Panc1 (cell line): Measurements from ENCODE around the gene KRTAP9-2. TPM values are rescaled to one million over a fixed set of nuclear protein-coding genes. Genes with fewer than 3 reads are reported as not detected.
A peak's percentile ranks its signal among the peaks of the same experiment; 100 is the strongest.

Experiments used
- ATAC-seq: fragments of 200-7000 bp; cut with Tn5 transposase; 2 replicates; pipeline ENCODE4 v1.9.1; 2020; ENCODE audit warnings: mild to moderate bottlenecking, moderate library complexity
- BruUV-seq: library from RNA; stranded (reverse); fragments of 400-500 nt; replicated peaks from 2 replicates; lab custom pipeline; 2021; lab: Mats Ljungman, UMichigan
- CTCF ChIA-PET: fragments of 300-600 bp; sonication (Branson Sonifier 250); formaldehyde crosslinking; loops from one replicate; lab custom pipeline; 2022; ENCODE audit warnings: antibody characterized with exemption; lab: Charles Lee
- POLR2A ChIA-PET: fragments of 300-600 bp; sonication (Branson Sonifier 250); formaldehyde crosslinking; loops from one replicate; lab custom pipeline; 2022; ENCODE audit warnings: antibody characterized with exemption; lab: Charles Lee
- DNase-seq: peaks from one replicate; pipeline ENCODE4 v3.0.0-alpha.2; 2010; ENCODE audit warnings: low read depth, low spot score
- H3K27ac ChIP-seq: 2 replicates; pipeline ENCODE4 v1.5.1; 2011; ENCODE audit warnings: mild to moderate bottlenecking, low read length, inconsistent platforms
- H3K27me3 ChIP-seq: fragments of 200-500 bp; sonication (Bioruptor generic); 2 replicates; pipeline ENCODE4 v1.6.0; 2014; ENCODE audit warnings: low read length, inconsistent platforms; ENCODE audit not compliant: control insufficient read depth, insufficient read depth
- H3K36me3 ChIP-seq: fragments of 200-500 bp; sonication (Bioruptor generic); 2 replicates; pipeline ENCODE4 v1.5.1; 2014; ENCODE audit warnings: inconsistent platforms, mild to moderate bottlenecking, low read length, moderate library complexity; ENCODE audit not compliant: control insufficient read depth, insufficient read depth
- H3K4me1 ChIP-seq: 2 replicates; pipeline ENCODE4 v1.5.1; 2011; ENCODE audit warnings: inconsistent platforms, mild to moderate bottlenecking, low read length, moderate library complexity; ENCODE audit not compliant: control insufficient read depth, insufficient read depth
- H3K4me3 ChIP-seq, 2 experiments: 2 replicates each; pipeline ENCODE4 v1.5.1; 2011 to 2012; ENCODE audit warnings: low read depth in 2 of 2, low read length in 2 of 2, mild to moderate bottlenecking in 2 of 2, inconsistent platforms in 1 of 2, moderate library complexity in 1 of 2
- H3K9me3 ChIP-seq: fragments of 200-500 bp; sonication (Bioruptor generic); 2 replicates; pipeline ENCODE4 v1.5.1; 2014; ENCODE audit warnings: low read depth, mild to moderate bottlenecking, inconsistent platforms, low read length, moderate library complexity; ENCODE audit not compliant: control insufficient read depth, insufficient read depth
- POLR2AphosphoS5 ChIP-seq: IDR thresholded peaks from 2 replicates; pipeline ENCODE4 v1.6.1; 2012; ENCODE audit warnings: mild to moderate bottlenecking, low read depth, low read length, moderate library complexity
- SIN3A ChIP-seq: IDR thresholded peaks from 2 replicates; pipeline ENCODE4 v1.6.1; 2012; ENCODE audit warnings: low read depth, mild to moderate bottlenecking, low read length, moderate library complexity, borderline replicate concordance; ENCODE audit not compliant: insufficient read depth
- TCF7L2 ChIP-seq: IDR thresholded peaks from 2 replicates; pipeline ENCODE4 v1.6.1; 2011; ENCODE audit warnings: mild to moderate bottlenecking, low read depth, low read length, inconsistent platforms
- in situ Hi-C: cut with HindIII; loops from 2 replicates; pipeline ENCODE4 v1.10.0; 2016; ENCODE audit warnings: low sequenced_read_pairs, low pct_unique_long_range_greater_than_20kb
- intact Hi-C: fragments of 100-400 bp; cut with micrococcal nuclease; formaldehyde crosslinking; loops from one replicate; pipeline ENCODE4 v1.10.0; 2022; ENCODE audit not compliant: unreplicated experiment
- total RNA-seq: library from RNA; stranded (reverse); gene quantifications from one replicate; pipeline ENCODE4 v1.2.1, GENCODE V29; 2021; ENCODE audit not compliant: unreplicated experiment
- TF ChIP-seq, protein P1 (sequence below): fragments of 450-650 bp; IDR thresholded peaks from 2 replicates; pipeline ENCODE4 v1.5.1; 2017; ENCODE audit warnings: mild to moderate bottlenecking
- TF ChIP-seq, protein P2 (sequence below), 2 experiments: IDR thresholded peaks; 2 replicates each; pipeline ENCODE4 v1.6.1; 2011 to 2012; ENCODE audit warnings: low read depth in 2 of 2, control low read depth in 1 of 2, low read length in 1 of 2, mild to moderate bottlenecking in 1 of 2, moderate library complexity in 1 of 2; ENCODE audit not compliant: insufficient read depth in 1 of 2

KRTAP9-2 gene
- total RNA-seq, 1 experiment from 2014 or later, result not detected

DNA sequence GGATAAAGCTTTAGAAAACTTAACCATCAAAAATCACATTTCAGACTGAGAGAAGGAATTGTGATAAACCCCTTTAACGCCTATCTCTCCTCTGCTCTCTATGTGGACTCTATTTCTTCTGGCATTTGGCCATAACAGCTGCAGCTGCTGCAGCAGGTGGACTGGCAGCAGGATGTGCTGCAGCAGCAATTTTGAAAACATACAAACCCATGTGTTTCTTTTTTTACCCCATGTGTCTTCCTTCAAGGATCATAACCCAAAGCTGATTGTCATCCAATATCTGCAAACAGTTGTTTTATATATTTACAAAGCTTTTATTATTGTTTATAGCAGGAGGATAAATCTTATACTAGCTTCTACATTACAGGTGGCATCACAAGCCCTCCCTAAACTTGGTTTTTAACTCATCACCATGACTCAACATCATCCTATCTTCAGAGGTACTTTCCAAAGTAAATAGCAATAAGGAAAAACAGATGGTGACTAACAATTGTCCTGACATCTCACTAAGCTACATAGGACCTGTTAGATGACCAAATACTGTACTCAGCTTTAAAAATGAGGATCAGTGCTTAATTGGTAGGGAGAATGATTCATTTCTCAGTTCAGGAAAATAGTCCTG lies 14.5 kb upstream of the KRTAP9-2 start:
- H3K4me1 ChIP-seq, result no peaks in the 10 kb centered on the region
- DNase-seq (peak; percentile 12), ATAC-seq (peak; percentile 30; the same call in 1 of the 2 replicates)
- no peaks in the 10 kb centered on the region for H3K36me3 ChIP-seq
- no peak overlapping the region for H3K4me3 ChIP-seq
- no TSS peak for BruUV-seq
- H3K27me3 ChIP-seq, result peaks cover 7% of the 10 kb centered on the region
- no peaks in the 10 kb centered on the region for H3K9me3 ChIP-seq
- intact Hi-C loops, result no loop called here
- TF ChIP-seq, protein P1, sequence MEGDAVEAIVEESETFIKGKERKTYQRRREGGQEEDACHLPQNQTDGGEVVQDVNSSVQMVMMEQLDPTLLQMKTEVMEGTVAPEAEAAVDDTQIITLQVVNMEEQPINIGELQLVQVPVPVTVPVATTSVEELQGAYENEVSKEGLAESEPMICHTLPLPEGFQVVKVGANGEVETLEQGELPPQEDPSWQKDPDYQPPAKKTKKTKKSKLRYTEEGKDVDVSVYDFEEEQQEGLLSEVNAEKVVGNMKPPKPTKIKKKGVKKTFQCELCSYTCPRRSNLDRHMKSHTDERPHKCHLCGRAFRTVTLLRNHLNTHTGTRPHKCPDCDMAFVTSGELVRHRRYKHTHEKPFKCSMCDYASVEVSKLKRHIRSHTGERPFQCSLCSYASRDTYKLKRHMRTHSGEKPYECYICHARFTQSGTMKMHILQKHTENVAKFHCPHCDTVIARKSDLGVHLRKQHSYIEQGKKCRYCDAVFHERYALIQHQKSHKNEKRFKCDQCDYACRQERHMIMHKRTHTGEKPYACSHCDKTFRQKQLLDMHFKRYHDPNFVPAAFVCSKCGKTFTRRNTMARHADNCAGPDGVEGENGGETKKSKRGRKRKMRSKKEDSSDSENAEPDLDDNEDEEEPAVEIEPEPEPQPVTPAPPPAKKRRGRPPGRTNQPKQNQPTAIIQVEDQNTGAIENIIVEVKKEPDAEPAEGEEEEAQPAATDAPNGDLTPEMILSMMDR, result no peak
- no peak for TF ChIP-seq SIN3A
- TF ChIP-seq TCF7L2, result no peak
- TF ChIP-seq POLR2AphosphoS5, result no peak
- TF ChIP-seq, protein P2, sequence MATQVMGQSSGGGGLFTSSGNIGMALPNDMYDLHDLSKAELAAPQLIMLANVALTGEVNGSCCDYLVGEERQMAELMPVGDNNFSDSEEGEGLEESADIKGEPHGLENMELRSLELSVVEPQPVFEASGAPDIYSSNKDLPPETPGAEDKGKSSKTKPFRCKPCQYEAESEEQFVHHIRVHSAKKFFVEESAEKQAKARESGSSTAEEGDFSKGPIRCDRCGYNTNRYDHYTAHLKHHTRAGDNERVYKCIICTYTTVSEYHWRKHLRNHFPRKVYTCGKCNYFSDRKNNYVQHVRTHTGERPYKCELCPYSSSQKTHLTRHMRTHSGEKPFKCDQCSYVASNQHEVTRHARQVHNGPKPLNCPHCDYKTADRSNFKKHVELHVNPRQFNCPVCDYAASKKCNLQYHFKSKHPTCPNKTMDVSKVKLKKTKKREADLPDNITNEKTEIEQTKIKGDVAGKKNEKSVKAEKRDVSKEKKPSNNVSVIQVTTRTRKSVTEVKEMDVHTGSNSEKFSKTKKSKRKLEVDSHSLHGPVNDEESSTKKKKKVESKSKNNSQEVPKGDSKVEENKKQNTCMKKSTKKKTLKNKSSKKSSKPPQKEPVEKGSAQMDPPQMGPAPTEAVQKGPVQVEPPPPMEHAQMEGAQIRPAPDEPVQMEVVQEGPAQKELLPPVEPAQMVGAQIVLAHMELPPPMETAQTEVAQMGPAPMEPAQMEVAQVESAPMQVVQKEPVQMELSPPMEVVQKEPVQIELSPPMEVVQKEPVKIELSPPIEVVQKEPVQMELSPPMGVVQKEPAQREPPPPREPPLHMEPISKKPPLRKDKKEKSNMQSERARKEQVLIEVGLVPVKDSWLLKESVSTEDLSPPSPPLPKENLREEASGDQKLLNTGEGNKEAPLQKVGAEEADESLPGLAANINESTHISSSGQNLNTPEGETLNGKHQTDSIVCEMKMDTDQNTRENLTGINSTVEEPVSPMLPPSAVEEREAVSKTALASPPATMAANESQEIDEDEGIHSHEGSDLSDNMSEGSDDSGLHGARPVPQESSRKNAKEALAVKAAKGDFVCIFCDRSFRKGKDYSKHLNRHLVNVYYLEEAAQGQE (IDR thresholded peaks at IDR 0.05; ENCODE audit: insufficient read depth in 1 of 2, low read depth in 2 of 2, low read length in 1 of 2), result no peak
- H3K27ac ChIP-seq, result no peak overlapping the region
- ChIA-PET POLR2A (no interaction called here), CTCF (interaction anchor here (0.6 kb wide), 1 partner anchor 74 kb away, joined by 3 read pairs; no protein-coding TSS in a partner anchor)
- in situ Hi-C loops, result no loop called here

DNA sequence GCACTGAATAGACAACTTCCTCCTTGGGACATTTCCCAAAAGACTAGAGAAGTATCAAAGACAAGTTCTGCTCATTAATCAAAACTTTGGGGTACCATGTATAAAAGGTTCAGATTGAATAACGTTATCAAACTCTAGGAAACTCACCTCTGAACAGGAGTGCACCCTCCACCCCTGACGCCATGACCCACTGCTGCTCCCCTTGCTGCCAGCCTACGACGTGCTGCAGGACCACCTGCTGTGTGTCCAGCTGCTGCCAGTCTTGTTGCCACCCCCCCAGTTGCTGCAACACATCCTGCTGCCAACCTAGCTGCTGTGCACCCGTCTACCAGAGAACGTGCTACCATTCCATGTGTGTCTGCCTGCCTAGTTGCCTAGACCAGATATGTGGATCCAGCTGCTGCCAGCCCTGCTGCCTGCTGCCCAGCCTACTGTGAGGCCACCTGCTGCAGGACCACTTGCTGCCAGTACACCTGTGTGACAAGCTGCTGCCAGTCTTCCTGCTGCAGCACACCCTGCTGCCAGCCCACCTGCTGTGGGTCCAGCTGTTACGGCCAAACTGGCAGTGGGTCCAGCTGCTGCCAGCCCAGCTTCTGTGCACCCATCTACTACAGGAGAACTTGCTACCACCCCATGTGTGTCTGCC lies 13.8 kb upstream of the KRTAP9-2 start:
- CTCF ChIA-PET, result no interaction called here

More for the DNA sequence above, 13.8 kb upstream of the KRTAP9-2 start:
- Histone ChIP-seq H3K36me3 (no peaks in the 10 kb centered on the region), H3K9me3 (no peaks in the 10 kb centered on the region), H3K4me3 (no peak overlapping the region), H3K27ac (no peak overlapping the region), H3K4me1 (no peaks in the 10 kb centered on the region), H3K27me3 (peaks cover 7% of the 10 kb centered on the region)
- POLR2A ChIA-PET, result no interaction called here
- TF ChIP-seq TCF7L2 (no peak), POLR2AphosphoS5 (no peak), SIN3A (no peak)
- TF ChIP-seq, protein P2 (IDR thresholded peaks at IDR 0.05; ENCODE audit: insufficient read depth in 1 of 2, low read depth in 2 of 2, low read length in 1 of 2), result no peak
- TF ChIP-seq, protein P1, result no peak
- intact Hi-C loops, result no loop called here
- peak; percentile 62 for ATAC-seq
- in situ Hi-C loops, result no loop called here
- DNase-seq, result no peak
- no TSS peak for BruUV-seq
